Activated gamma-delta T cell treated with anti-CD3 and anti-CD28 coated beads, Interleukin-2, amount 50 U/mL, for 16 hours (primary cell): ENCODE data around the gene MSH3.
A peak's percentile ranks its signal among the peaks of the same experiment; 100 is the strongest.
"Not testable (repeated sequence)": the region's sequence is repeated elsewhere in the genome, so short reads cannot be mapped to it uniquely, and the experiment has no call there.

Source experiments
- DNase-seq: peaks from one replicate; pipeline ENCODE4 v3.0.0-alpha.2; 2020; ENCODE audit warnings: low read depth

The MSH3 gene

GRCh38 chr5:80656425-80656824 lies 2.0 kb downstream of the MSH3 start:
- DNase-seq = no peak

- no peak for DNase-seq
These were observed 4.7 kb downstream of the MSH3 start for GRCh38 chr5:80659106-80659505.

GRCh38 chr5:80660661-80661060 lies 6.2 kb downstream of the MSH3 start:
- DNase-seq = not testable (repeated sequence)

GRCh38 chr5:80662108-80662507 lies 7.7 kb downstream of the MSH3 start:
- no peak for DNase-seq

GRCh38 chr5:80665057-80665456 lies 10.6 kb downstream of the MSH3 start:
- DNase-seq = no peak

GRCh38 chr5:80667384-80667783 lies 12.9 kb downstream of the MSH3 start:
- no peak for DNase-seq

- no peak for DNase-seq
These were observed 13.8 kb downstream of the MSH3 start for GRCh38 chr5:80668016-80668969.

GRCh38 chr5:80672140-80672736 lies 17.8 kb downstream of the MSH3 start:
- peak; percentile 41 for DNase-seq

GRCh38 chr5:80676706-80677105 lies 22.3 kb downstream of the MSH3 start:
- no peak for DNase-seq

- DNase-seq = no peak
These were observed 32.3 kb downstream of the MSH3 start for GRCh38 chr5:80686757-80687156.

- no peak for DNase-seq
These were observed 34.4 kb downstream of the MSH3 start for GRCh38 chr5:80688648-80689420.

- no peak for DNase-seq
These were observed 35.2 kb downstream of the MSH3 start for GRCh38 chr5:80689627-80690026.

- no peak for DNase-seq
These were observed 41.2 kb downstream of the MSH3 start for GRCh38 chr5:80695666-80696065.

GRCh38 chr5:80696450-80696849 lies 42.0 kb downstream of the MSH3 start:
- no peak for DNase-seq

GRCh38 chr5:80697100-80697499 lies 42.6 kb downstream of the MSH3 start:
- no peak for DNase-seq

- DNase-seq = no peak
These were observed 43.9 kb downstream of the MSH3 start for GRCh38 chr5:80698369-80698768.

- no peak for DNase-seq
These were observed 47.1 kb downstream of the MSH3 start for GRCh38 chr5:80701597-80701996.

GRCh38 chr5:80703291-80703690 lies 48.8 kb downstream of the MSH3 start:
- no peak for DNase-seq

GRCh38 chr5:80703747-80704146 lies 49.3 kb downstream of the MSH3 start:
- no peak for DNase-seq

GRCh38 chr5:80704221-80704620 lies 49.8 kb downstream of the MSH3 start:
- no peak for DNase-seq

GRCh38 chr5:80705216-80705769 lies 50.8 kb downstream of the MSH3 start:
- DNase-seq = no peak

GRCh38 chr5:80705801-80706200 lies 51.3 kb downstream of the MSH3 start:
- DNase-seq = no peak
